Measurements from ENCODE around the gene ZNF649.

DNA sequence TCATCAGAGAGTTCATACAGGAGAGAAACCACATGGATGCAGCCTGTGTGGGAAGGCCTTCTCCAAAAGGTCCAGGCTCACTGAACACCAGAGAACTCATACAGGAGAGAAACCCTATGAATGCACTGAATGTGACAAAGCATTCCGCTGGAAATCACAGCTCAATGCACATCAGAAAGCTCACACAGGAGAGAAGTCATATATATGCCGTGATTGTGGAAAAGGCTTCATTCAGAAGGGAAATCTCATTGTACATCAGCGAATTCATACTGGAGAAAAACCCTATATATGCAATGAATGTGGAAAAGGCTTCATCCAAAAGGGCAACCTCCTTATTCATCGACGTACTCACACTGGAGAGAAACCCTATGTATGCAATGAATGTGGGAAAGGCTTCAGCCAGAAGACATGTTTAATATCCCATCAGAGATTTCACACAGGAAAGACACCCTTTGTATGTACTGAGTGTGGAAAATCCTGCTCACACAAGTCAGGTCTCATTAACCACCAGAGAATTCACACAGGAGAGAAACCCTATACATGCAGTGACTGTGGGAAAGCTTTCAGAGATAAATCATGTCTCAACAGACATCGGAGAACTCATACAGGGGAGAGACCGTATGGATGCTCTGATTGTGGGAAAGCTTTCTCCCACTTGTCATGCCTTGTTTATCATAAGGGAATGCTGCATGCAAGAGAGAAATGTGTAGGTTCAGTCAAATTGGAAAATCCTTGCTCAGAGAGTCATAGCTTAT, 40.2 kb upstream of the ZNF649 start:
- TF ChIP-seq POLR2AphosphoS5 (IDR thresholded peaks at IDR 0.05), result no peak
- no peak for TF ChIP-seq TAF1 (IDR thresholded peaks at IDR 0.05; ENCODE audit: low read depth)
- TF ChIP-seq MXI1 (conservative IDR thresholded peaks at IDR 0.05; ENCODE audit: poor library complexity, severe bottlenecking), result no peak
- TF ChIP-seq, protein P1, sequence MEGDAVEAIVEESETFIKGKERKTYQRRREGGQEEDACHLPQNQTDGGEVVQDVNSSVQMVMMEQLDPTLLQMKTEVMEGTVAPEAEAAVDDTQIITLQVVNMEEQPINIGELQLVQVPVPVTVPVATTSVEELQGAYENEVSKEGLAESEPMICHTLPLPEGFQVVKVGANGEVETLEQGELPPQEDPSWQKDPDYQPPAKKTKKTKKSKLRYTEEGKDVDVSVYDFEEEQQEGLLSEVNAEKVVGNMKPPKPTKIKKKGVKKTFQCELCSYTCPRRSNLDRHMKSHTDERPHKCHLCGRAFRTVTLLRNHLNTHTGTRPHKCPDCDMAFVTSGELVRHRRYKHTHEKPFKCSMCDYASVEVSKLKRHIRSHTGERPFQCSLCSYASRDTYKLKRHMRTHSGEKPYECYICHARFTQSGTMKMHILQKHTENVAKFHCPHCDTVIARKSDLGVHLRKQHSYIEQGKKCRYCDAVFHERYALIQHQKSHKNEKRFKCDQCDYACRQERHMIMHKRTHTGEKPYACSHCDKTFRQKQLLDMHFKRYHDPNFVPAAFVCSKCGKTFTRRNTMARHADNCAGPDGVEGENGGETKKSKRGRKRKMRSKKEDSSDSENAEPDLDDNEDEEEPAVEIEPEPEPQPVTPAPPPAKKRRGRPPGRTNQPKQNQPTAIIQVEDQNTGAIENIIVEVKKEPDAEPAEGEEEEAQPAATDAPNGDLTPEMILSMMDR (IDR thresholded peaks at IDR 0.05; ENCODE audit: poor library complexity, severe bottlenecking), result no peak
- TF ChIP-seq RAD21 (conservative IDR thresholded peaks at IDR 0.05), result no peak

Data from neural cell (in vitro differentiated cells).